Measurements from ENCODE around the gene PTPN11.
"Not testable (repeated sequence)": the region's sequence is repeated elsewhere in the genome, so short reads cannot be mapped to it uniquely, and the experiment has no call there.

Gene PTPN11

GRCh38 chr12:112418608-112419296, at the start of gene PTPN11:
Gene PTPN11 (plus strand): TSS chr12:112418947. CDS start chr12:112419112, 165 bp downstream.
- peak; percentile 55 for DNase-seq (ENCODE audit: low spot score)

DNA sequence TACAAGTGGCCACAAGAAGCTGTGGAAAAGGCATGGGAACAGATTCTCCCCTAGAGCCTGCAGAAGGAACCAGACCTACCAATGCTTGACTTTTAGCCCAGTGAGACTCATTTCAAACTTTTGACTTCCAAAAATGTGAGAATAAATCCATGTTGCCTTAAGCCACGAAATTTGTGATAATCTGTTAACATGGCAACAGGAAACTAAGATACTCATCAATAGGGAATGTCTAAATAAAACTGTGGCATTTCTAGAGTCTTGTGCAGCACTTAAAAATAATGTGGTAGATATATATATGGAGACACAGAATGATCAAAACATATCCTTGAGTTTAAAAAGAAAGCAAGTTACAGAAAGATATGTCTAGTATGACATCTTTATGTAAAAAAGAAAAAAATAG, 48.5 kb upstream of the PTPN11 start:
- no peak for DNase-seq (ENCODE audit: low spot score)

GRCh38 chr12:112370868-112371510, 47.8 kb upstream of the PTPN11 start:
- no peak for DNase-seq (ENCODE audit: low spot score)

GRCh38 chr12:112374166-112374740, 44.5 kb upstream of the PTPN11 start:
- DNase-seq (ENCODE audit: low spot score), result no peak

- DNase-seq (ENCODE audit: low spot score), result no peak
These were observed 43.6 kb upstream of the PTPN11 start for GRCh38 chr12:112375105-112375504.

DNA sequence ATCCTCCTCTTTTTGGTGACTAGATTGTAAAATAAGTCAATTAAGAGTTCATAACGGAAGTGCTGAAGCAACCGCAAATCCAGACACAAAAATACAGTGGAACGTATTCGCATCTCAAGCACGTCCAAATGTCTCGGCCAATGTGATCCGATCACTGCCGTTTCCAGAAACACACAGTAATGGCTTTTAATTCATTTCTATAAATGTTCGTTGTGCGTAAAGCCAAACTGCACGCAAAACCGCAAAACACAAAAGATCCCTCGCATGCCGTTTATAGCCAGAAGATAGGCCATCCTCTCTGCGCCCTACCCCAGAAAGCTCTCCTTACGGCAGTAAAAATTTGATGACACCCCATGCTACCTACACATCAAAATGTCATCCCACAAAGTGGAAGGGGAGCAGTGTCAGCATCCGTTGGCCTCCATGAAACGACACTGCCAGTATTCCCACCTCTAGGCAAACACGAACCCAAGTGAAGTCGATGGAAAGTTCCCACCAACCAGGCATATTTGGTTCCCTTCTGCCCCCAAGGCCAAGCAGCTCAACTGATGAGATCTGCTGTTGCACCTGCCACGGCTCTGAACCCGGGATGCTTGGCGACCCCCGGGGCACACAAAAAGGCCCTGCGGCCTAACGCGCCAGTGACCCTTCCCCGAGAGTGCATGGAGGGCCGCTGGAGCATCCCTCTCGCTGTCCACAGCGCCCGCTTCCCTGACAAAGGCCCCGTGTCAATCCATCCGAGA, 37.9 kb upstream of the PTPN11 start:
- no peak for DNase-seq (ENCODE audit: low spot score)

GRCh38 chr12:112381406-112381882, 37.3 kb upstream of the PTPN11 start:
- DNase-seq (ENCODE audit: low spot score), result no peak

- DNase-seq (ENCODE audit: low spot score), result peak; percentile 89
These were observed 36.6 kb upstream of the PTPN11 start, which contains the start of gene HECTD4 for GRCh38 chr12:112381883-112382796. Gene HECTD4 (minus strand): TSS chr12:112382431. CDS start chr12:112382128, 303 bp downstream.

DNA sequence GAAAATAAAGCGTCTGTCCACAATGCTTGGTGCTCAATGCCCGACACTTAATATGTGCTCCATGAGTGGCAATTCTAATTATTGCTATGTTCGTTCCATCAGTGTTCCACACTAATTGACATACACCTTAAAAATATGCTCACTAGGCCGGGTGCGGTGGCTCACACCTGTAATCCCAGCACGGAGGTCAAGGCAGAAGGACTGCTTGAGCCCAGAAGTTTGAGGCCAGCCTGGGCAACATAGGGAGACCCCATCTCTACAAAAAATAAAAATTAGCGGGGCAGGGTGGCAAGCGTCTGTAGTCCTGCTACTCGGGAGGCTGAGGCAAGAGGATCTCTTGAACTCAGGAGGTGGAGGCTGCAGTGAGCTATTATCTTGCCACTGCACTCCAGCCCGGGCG, 35.9 kb upstream of the PTPN11 start:
- no peak for DNase-seq (ENCODE audit: low spot score)

GRCh38 chr12:112386726-112387125, 32.0 kb upstream of the PTPN11 start:
- DNase-seq (ENCODE audit: low spot score), result no peak

- no peak for DNase-seq (ENCODE audit: low spot score)
These were observed 29.5 kb upstream of the PTPN11 start for GRCh38 chr12:112389228-112389627.

DNA sequence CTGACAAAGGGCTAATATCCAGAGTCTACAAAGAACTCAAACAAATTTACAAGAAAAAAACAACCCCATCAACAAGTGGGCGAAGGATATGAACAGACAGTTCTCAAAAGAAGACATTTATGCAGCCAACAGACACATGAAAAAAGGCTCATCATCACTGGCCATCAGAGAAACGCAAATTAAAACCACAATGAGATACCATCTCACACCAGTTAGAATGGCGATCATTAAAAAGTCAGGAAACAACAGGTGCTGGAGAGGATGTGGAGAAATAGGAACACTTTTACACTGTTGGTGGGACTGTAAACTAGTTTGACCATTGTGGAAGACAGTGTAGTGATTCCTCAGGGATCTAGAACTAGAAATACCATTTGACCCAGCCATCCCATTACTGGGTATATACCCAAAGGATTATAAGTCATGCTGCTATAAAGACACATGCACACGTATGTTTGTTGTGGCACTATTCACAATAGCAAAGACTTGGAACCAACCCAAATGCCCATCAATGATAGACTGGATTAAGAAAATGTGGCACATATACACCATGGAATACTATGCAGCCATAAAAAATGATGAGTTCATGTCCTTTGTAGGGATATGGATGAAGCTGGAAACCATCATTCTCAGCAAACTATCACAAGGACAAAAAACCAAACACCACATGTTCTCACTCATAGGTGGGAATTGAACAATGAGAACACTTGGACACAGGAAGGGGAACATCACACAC, 28.7 kb upstream of the PTPN11 start:
- not testable (repeated sequence) for DNase-seq (ENCODE audit: low spot score)

GRCh38 chr12:112393328-112393727, 25.4 kb upstream of the PTPN11 start:
- DNase-seq (ENCODE audit: low spot score), result no peak

DNA sequence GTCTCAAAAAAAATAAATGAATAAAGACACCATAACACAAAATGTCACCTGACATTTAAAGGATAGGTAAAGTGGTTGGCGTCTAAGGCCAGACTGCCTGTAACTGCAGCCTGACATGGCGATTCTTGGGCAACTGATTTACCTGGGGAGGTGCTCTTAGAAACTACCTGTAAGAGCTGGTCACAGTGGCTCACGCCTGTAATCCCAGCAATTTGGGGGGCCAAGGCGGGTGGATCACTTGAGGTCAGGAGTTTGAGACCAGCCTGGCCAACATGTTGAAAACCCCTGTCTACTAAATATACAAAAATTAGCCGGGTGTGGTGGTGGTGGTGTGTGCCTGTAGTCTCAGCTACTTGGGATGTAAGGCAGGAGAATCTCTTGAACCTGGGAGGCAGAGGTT, 17.7 kb upstream of the PTPN11 start:
- DNase-seq (ENCODE audit: low spot score), result no peak

DNA sequence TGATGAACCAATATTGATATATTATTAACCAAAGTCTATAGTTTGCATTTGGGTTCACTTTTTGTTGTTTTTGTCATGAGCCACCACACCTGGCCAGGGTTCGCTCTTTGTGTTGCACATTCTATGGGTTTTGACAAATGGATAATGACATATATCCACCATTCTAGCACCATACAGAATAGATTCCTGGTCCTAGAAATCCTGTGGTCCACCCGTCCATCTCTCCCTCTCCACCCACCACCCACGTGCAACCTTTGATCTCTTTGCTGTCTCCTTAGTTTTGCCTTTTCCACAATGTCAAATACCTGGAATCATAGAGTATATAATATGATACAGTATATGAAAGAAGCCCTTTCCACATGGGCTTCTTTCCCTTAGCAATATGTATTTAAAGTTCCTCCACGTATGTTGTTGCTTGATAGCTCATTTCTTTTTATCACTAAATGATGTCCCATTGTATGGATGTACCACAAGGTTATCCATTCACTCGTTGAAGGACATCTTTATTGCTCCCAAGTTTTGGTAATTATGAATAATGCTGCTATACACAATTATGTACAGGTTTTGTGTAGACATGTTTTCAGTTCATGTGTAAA, 16.7 kb upstream of the PTPN11 start:
- no peak for DNase-seq (ENCODE audit: low spot score)

GRCh38 chr12:112406519-112407488, 11.9 kb upstream of the PTPN11 start:
- DNase-seq (ENCODE audit: low spot score), result no peak

- DNase-seq (ENCODE audit: low spot score), result not testable (repeated sequence)
These were observed 11.1 kb upstream of the PTPN11 start for GRCh38 chr12:112407683-112408082.

GRCh38 chr12:112408621-112409020, 10.1 kb upstream of the PTPN11 start:
- DNase-seq (ENCODE audit: low spot score), result no peak

Measured in COLO829 (cell line).